ENCODE measurements around the gene SNAPC4. TPM values are rescaled to one million over a fixed set of nuclear protein-coding genes. Genes with fewer than 3 reads are reported as not detected.

The SNAPC4 gene
- total RNA-seq: 4.5 and 10.1 TPM in 2 replicates

DNA sequence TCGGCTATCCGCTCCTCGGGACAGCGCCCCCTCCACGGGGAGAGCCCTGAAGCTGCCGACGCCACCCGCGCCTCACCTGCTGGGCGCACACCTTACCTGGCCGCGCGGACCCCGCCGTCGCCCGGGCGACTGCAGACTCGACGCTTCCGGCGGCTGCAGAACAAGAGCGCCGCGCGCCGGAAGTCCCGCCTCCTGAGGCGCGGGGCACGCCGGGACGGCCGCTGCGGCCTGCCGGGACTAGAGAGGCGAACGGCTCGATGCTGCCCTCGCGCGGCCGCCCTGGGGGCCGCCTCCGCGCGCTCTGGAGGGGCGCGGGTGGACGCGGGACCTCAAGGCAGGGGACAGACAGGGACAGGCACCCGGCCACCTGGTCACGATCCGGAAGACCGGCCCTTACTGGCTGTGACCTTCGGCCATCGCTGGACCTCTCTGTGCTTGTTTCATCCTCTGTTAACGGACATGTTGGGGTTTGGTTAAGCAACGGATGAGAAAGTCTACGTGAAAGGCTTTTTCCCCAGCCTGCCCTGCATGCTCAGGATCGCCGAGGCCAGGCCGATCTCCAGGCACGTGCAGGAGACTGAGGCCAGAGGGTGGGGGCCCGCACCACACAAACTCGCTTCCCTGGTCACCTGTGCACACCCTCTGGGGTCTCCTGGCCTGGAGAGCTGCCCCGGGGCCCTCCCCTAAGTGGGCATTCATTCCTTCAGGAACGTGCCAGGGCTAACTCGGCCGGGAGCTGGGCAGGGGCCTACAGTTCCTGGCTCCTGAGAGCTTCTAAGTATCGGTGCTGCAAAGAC, at the start of gene SNAPC4:
Gene SNAPC4 (minus strand): TSS at position 133 of the 797 bp plus-strand sequence. CDS start 1,742 bp downstream, outside the sequence.

GRCh38 chr9:136439481-136440408, 39.8 kb upstream of the SNAPC4 start, which contains the start of gene INPP5E:
INPP5E (minus strand) TSS chr9:136439845; CDS start chr9:136439419, 426 bp downstream.

GRCh38 chr9:136410500-136411287, 10.7 kb upstream of the SNAPC4 start, which contains the start of the genes ENTR1 and PMPCA:
ENTR1 (minus strand) TSS chr9:136410614; CDS start chr9:136410397, 217 bp downstream.
PMPCA (plus strand) TSS chr9:136410658; CDS start chr9:136410669, 11 bp downstream.

GRCh38 chr9:136373300-136374182, 26.4 kb downstream of the SNAPC4 start, which contains the start of gene CARD9:
CARD9 (minus strand) TSS chr9:136373669; CDS start chr9:136372078, 1,591 bp downstream.

GRCh38 chr9:136363106-136363948, 36.6 kb downstream of the SNAPC4 start, which contains the start of gene DNLZ:
DNLZ (minus strand) TSS chr9:136363744; CDS start chr9:136363714, 30 bp downstream.

Other genes starting within 250 kb of the SNAPC4 start
- gene LHX3, start 195.0 kb downstream of the SNAPC4 start, total RNA-seq: not detected in 2 replicates
- 5.5 and 19.4 TPM in 2 replicates for gene QSOX2, start 154.4 kb downstream of the SNAPC4 start, total RNA-seq
- not detected in 2 replicates for gene CCDC187, start 96.1 kb downstream of the SNAPC4 start, total RNA-seq
- gene GPSM1, start 72.6 kb downstream of the SNAPC4 start, total RNA-seq: 10.0 and 30.0 TPM in 2 replicates
- gene DNLZ, start 36.4 kb downstream of the SNAPC4 start, total RNA-seq: 9.8 and 12.6 TPM in 2 replicates
- gene CARD9, start 26.5 kb downstream of the SNAPC4 start, total RNA-seq: 0.16 and 0.50 TPM in 2 replicates
- gene ENTR1, start 10.4 kb upstream of the SNAPC4 start, total RNA-seq: 21.4 and 34.0 TPM in 2 replicates
- gene PMPCA, start 10.5 kb upstream of the SNAPC4 start, total RNA-seq: 30.4 and 37.3 TPM in 2 replicates
- 5.3 and 8.1 TPM in 2 replicates for gene INPP5E, start 39.7 kb upstream of the SNAPC4 start, total RNA-seq
- gene SEC16A, start 82.9 kb upstream of the SNAPC4 start, total RNA-seq: 15.1 and 36.7 TPM in 2 replicates
- 132 and 251 TPM in 2 replicates for gene NOTCH1, start 145.9 kb upstream of the SNAPC4 start, total RNA-seq